Measurements from ENCODE around the gene FXYD7.

GRCh38 chr19:35144259-35144599, 1.2 kb downstream of the FXYD7 start:
- TF ChIP-seq CTCF (optimal IDR thresholded peaks at IDR 0.05 in 1 of 3, IDR thresholded peaks at IDR 0.05 in 1 of 3, conservative IDR thresholded peaks at IDR 0.05 in 1 of 3; ENCODE audit: extremely low read depth in 1 of 3, insufficient read depth in 2 of 3, low read length in 3 of 3) (no peak), EZH2 (IDR thresholded peaks at IDR 0.05; ENCODE audit: low read length) (peak; percentile 52)
